ENCODE measurements around the gene XYLT1. TPM values are rescaled to one million over a fixed set of nuclear protein-coding genes. Genes with fewer than 3 reads are reported as not detected.

Gene XYLT1
- total RNA-seq, 1 experiment from 2014 or later: 7.6 TPM

DNA sequence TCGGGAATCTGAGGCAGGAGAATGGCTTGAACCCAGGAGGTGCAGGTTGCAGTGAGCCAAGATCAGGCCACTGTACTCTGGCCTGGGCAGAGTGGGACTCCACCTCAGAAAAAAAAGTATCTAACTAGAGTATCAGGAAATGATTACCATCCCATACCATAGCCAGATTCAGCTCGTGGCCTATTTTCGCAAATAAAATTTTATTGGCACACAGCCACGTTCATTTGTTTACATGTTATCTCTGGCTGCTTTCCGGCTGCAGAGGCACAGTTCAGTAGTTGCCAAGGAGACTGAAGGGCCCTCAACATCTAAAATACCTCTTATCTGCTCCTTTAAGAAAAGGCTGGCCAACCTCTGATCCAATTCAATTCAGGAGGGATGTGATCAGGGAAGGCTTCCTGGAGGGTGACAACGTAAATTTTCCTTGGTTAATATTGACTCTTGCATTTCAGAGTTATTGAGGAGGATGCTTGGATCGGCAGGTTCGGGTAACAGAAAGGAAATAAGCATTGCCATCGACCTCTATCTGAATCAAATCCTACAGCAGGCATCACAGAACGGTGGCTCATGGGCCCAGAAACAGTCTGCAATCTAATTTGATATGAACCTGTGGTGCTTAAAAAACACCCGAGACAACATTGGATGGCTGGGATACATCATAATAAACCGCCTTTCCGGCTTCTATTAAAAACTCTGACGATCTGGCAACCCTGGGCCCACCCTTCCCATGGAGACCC is 73.8 kb downstream of the XYLT1 start:
- H3K4me3 ChIP-seq (ENCODE audit: insufficient read depth, low read depth, low read length): no peak overlapping the region
- no peaks in the 10 kb centered on the region for H3K27me3 ChIP-seq (ENCODE audit: control insufficient read depth, insufficient read depth, low read length)
- no peak for DNase-seq
- H3K36me3 ChIP-seq (replicated peaks; ENCODE audit: control insufficient read depth, insufficient read depth, low read length): no peaks in the 10 kb centered on the region

DNA sequence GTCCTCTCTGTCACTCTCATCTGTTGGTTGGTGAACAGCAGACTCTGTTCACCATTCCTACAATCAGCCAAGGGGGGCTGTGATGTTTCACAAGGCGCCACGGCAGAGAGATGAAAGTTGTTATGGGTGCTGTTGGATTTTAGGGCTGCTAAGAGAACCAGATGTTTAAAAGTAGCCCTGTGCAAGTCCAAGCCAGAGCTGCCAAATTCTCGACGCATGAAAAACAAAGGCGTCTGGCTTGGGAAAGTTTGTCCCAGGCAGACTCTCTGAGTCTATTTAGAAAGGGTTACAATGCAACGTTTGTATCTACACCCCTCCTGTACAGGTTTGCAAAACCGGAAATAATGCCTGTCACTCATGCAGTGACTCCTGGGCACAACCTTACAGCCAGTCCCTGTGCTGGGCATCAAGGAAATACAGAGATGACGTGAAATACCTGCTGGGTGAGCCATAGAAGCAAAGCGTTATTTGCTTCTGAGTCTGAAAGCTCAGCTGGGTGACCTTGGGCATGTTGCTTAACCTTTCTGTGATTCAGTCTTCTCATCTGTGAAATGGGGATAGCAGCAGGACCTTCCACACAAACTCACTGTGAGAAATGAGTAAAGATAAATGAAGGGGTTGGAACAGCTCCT is 74.8 kb downstream of the XYLT1 start:
- Histone ChIP-seq H3K36me3 (replicated peaks; ENCODE audit: control insufficient read depth, insufficient read depth, low read length) (no peaks in the 10 kb centered on the region), H3K4me3 (ENCODE audit: insufficient read depth, low read depth, low read length) (no peak overlapping the region), H3K27me3 (ENCODE audit: control insufficient read depth, insufficient read depth, low read length) (no peaks in the 10 kb centered on the region)
- no peak for DNase-seq

DNA sequence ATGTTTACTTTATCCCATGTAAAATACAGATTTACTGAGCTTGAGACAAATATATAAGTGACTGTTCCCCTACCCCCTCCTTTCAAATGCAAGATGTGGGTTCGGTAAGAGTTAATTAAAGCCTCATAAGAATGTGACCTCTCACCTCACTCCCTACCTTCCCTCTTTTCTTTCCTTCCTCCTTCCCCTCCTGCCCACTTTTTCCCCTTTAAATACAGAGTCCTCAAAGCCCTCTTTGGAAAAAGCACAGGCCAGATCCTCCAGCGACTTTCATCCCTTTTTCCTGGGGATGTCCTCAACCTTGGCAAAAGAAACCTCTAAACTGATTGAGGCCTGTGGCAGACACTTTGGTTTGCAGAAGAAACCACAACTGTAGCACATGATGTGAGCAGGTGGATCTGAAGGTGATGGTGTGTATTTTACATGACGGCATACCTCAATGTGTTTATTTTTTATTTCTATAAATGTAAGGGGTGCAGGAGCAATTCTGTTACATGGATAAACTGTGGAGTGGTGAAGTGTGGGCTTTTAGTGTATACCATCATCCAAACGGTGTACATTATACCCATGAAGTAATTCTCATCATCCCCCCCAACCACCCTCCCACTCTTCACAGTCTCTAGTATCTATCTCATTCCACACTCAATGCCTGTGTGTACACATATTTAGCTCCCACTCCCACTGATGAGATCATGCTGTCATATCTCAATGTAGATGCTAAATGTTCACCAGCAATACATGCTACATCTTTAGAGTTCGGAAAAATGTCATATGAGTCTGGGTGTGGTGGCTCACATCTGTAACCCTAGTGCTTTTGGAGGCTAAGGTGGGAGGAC is 77.7 kb downstream of the XYLT1 start:
- H3K27me3 ChIP-seq (ENCODE audit: control insufficient read depth, insufficient read depth, low read length): no peaks in the 10 kb centered on the region
- no peak overlapping the region for H3K4me3 ChIP-seq (ENCODE audit: insufficient read depth, low read depth, low read length)
- H3K36me3 ChIP-seq (replicated peaks; ENCODE audit: control insufficient read depth, insufficient read depth, low read length): no peaks in the 10 kb centered on the region
- DNase-seq: no peak

DNA sequence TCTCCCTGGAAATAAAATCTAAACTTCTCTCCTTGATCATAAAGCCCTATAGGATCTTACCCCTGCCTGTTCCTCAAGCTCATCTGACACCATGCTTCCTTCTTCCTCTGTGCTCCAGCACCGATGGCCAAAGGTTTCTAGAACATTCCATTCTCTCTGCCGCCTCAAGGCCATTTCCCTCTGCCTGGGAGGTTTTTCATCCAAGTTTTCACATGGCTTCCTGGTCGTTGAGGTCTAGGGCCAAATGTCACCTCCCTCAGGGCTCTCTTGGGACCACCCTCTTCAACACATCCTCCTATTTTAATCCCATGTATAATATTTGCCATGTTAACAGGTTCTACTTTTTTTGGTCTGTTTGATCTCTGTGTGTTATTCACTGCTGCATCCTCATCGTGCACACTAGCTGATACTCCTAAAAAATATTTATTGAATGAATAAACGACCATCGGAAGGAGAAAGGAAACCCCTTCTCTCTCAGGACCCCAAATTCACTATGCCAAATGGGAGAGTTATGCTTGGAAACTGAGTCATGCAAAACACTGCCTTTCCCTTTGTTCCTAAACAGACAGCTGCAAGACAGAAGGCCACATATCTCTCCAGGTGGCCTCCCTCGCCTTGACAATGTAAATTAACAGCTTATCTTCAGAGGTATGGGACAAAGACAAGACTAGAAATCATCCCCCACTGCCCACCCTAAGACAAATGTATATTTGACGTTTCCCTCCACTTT is 78.5 kb downstream of the XYLT1 start:
- no peaks in the 10 kb centered on the region for H3K36me3 ChIP-seq (replicated peaks; ENCODE audit: control insufficient read depth, insufficient read depth, low read length)
- no peak overlapping the region for H3K4me3 ChIP-seq (ENCODE audit: insufficient read depth, low read depth, low read length)
- no peak for DNase-seq
- no peaks in the 10 kb centered on the region for H3K27me3 ChIP-seq (ENCODE audit: control insufficient read depth, insufficient read depth, low read length)

DNA sequence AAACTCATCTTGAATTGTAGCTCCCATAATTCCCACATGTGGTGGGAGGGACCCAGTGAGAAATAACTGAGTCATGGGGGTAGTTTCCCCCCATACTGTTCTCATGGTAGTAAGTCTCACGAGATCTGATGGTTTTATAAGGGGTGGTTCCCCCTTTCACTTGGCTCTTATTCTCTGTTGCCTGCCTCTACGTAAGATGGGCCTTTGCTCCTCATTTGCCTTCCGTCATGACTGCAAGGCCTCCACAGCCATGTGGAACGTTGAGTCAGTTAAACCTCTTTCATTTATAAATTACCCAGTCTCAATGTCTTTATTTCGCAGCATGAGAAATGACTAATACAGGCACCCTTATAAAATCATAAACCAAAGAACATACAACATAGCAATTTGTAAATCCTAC is 79.0 kb downstream of the XYLT1 start:
- H3K36me3 ChIP-seq (replicated peaks; ENCODE audit: control insufficient read depth, insufficient read depth, low read length): no peaks in the 10 kb centered on the region
- DNase-seq: no peak
- H3K27me3 ChIP-seq (ENCODE audit: control insufficient read depth, insufficient read depth, low read length): no peaks in the 10 kb centered on the region
- no peak overlapping the region for H3K4me3 ChIP-seq (ENCODE audit: insufficient read depth, low read depth, low read length)

DNA sequence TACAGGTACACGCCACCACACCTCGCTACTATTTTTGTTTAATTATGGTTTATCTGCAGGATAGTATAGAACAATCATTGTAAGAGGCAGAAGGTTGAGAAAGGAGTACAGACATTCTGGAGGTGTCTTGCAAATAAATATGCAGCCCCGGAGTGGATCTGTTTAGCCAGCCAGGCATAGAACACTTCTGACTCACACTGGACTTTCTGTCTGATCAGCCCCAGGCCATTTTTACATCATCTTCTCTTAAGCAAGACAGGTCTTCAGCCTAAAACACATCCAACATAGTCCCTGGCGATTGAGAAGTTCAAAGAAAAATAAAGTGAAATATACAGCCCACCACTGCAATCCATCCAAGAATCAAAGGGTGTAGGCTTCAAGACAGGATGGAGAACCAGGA is 81.4 kb downstream of the XYLT1 start:
- Histone ChIP-seq H3K4me3 (ENCODE audit: insufficient read depth, low read depth, low read length) (no peak overlapping the region), H3K36me3 (replicated peaks; ENCODE audit: control insufficient read depth, insufficient read depth, low read length) (no peaks in the 10 kb centered on the region), H3K27me3 (ENCODE audit: control insufficient read depth, insufficient read depth, low read length) (no peaks in the 10 kb centered on the region)
- no peak for DNase-seq

DNA sequence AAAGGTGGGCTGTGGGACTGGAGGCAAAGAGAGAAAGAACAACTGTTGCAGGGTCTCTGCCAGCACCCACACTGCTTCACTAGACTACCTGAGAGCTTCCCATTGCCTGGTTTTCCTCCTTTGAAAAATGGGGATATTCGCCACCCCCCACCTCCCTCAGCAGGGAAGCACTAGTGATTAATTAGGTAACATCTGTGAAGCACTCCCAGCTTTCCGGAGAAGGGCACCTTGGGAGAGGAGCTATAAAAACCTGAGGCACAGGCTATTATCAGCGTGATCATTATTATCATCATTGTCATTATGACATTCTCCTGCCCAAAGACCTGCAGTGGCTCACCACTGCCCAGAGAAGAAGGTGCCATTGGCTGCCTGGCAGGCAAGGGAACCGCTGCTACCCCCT is 83.5 kb downstream of the XYLT1 start:
- H3K36me3 ChIP-seq (replicated peaks; ENCODE audit: control insufficient read depth, insufficient read depth, low read length): no peaks in the 10 kb centered on the region
- no peaks in the 10 kb centered on the region for H3K27me3 ChIP-seq (ENCODE audit: control insufficient read depth, insufficient read depth, low read length)
- no peak overlapping the region for H3K4me3 ChIP-seq (ENCODE audit: insufficient read depth, low read depth, low read length)
- no peak for DNase-seq

DNA sequence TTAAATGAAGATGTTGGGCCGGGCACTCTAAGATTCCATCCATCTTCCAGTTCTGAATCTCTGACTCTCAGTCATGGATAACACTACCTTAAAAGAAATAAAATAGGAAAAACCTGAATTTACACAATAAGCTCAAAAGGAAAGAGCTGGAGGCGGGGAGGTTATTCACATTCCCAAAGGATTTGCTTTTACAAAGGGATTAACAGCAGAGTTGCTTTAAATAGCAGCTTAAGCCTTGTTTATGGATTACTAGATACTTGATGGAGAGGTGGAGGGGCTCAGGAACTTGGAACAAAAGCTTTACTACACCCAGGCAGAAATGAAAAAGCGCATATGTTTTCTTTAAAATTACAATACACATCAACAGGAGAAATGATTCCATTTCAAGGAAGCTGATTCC is 84.5 kb downstream of the XYLT1 start:
- no peak overlapping the region for H3K4me3 ChIP-seq (ENCODE audit: insufficient read depth, low read depth, low read length)

DNA sequence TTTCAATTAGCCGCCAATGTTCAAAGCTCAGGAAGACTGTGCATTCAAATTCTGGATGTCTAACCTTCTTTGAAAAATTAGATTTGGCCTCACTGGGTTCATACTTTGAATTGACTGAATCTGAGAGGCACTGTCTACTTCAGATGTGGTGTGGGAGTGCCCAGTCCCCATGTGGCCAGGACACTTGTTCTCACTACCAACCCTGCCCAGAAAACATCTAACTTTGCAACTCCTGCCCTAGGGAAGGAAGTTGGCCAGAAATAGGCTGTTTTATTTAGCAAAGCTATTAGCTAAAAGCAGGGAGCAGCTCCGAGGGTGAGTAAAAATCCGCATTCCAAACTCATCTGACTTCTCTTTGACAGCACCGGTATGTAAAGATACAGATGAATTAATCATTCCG is 86.3 kb downstream of the XYLT1 start:
- no peak for DNase-seq
- H3K36me3 ChIP-seq (replicated peaks; ENCODE audit: control insufficient read depth, insufficient read depth, low read length): no peaks in the 10 kb centered on the region
- H3K4me3 ChIP-seq (ENCODE audit: insufficient read depth, low read depth, low read length): no peak overlapping the region
- H3K27me3 ChIP-seq (ENCODE audit: control insufficient read depth, insufficient read depth, low read length): no peaks in the 10 kb centered on the region

More for the DNA sequence above, 84.5 kb downstream of the XYLT1 start:
- H3K27me3 ChIP-seq (ENCODE audit: control insufficient read depth, insufficient read depth, low read length): no peaks in the 10 kb centered on the region
- H3K36me3 ChIP-seq (replicated peaks; ENCODE audit: control insufficient read depth, insufficient read depth, low read length): no peaks in the 10 kb centered on the region
- DNase-seq: no peak

DNA sequence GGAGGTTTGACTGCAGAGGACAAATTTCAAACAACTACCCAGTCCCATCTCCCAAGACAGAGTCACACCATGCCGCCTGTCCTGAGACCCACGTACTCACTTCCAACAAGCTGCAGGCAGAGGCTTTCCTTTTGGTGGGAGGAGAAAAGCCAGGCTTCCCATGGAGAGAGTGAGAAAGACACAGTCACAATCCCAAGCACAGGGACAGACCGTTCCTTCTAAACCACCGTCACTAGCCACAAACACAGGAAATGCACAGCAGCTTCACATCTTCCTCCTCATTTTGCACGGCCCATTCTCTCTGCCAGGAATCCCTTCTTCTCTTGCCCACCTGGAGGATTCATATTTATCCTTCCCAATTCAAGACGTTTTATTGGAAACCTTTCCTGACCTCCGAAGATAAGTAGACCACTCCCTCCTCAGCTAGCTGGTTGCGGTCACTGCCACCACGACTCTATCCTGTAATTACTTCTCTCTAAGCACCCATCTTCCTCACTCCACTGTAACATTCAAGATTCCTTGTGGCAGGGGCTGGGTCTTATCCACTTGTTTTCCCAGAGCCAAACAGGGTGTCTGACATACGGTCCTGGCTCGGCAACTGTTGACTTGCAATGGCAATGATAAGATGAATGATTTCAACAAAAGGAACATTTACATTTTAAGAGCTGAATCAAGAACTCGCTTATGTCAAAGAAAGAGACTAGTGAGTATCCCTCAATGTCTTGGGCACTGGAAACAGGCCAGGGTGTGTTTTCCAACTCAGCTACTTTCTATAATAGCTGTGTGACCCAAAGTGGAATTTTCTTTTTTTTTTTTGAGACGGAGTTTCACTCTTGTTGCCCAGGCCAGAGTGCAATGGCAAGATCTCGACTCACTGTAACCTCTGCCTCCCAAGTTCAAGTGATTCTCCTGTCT is 87.6 kb downstream of the XYLT1 start:
- Histone ChIP-seq H3K36me3 (replicated peaks; ENCODE audit: control insufficient read depth, insufficient read depth, low read length) (no peaks in the 10 kb centered on the region), H3K4me3 (ENCODE audit: insufficient read depth, low read depth, low read length) (no peak overlapping the region), H3K27me3 (ENCODE audit: control insufficient read depth, insufficient read depth, low read length) (no peaks in the 10 kb centered on the region)
- DNase-seq: no peak

DNA sequence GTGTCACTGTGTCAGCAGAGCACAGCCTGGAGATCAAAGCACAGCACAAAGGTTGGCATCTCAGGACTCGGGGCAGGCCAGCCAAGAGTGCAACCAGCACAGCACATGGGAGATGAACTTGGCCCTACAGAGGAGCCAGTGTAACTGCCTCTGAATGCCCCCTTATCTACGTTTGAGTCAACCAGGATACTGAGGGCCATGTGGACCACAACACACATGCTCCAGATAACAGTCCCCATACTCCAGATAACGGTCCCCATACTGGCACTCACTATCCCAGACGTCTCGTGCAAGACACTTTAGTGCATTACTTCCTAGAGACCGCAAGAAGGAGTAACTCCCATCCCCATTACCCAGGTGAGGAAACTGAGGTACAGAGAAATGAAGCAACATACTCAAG is 88.2 kb downstream of the XYLT1 start:
- H3K4me3 ChIP-seq (ENCODE audit: insufficient read depth, low read depth, low read length): no peak overlapping the region
- H3K27me3 ChIP-seq (ENCODE audit: control insufficient read depth, insufficient read depth, low read length): no peaks in the 10 kb centered on the region
- H3K36me3 ChIP-seq (replicated peaks; ENCODE audit: control insufficient read depth, insufficient read depth, low read length): no peaks in the 10 kb centered on the region

DNA sequence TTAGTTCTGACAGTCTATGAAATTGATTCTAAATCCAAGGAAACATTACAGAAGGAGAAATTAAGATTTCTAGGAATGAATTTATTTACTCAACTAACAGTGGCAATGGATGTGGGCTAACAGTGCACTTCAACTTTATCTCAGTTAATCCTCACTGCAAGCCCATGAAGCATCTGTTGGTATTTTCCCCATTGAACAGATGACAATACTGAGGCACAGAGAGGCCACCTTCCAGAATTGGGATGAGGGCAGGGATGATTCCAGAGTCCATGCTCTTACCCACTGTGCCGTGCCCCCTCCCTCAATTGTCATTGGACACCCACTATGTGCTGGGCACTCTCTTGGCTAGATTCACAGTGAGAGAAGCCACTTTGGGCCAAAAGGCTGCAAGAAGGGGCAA is 89.0 kb downstream of the XYLT1 start:
- H3K4me3 ChIP-seq (ENCODE audit: insufficient read depth, low read depth, low read length): no peak overlapping the region
- no peaks in the 10 kb centered on the region for H3K36me3 ChIP-seq (replicated peaks; ENCODE audit: control insufficient read depth, insufficient read depth, low read length)
- DNase-seq: no peak
- no peaks in the 10 kb centered on the region for H3K27me3 ChIP-seq (ENCODE audit: control insufficient read depth, insufficient read depth, low read length)

More for the DNA sequence above, 88.2 kb downstream of the XYLT1 start:
- no peak for DNase-seq

DNA sequence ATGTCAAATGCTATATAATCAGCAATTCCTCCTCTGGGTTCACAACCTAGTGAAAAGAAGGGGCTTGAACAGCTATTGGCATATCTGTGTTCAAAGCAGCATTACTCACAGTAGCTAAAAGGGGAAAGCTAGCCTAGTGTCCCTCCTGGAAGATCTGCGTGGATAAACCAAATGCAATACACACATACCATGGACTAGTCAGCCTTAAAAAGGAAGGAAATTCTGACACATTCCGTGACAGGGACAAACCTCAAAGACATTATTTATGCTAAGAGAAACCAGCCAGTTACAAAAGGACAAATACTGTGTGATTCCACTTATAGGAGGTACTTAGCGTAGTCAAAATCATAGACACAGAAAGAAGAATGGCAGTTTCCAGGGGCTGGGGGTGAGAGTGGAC is 90.1 kb downstream of the XYLT1 start:
- DNase-seq: no peak
- Histone ChIP-seq H3K36me3 (replicated peaks; ENCODE audit: control insufficient read depth, insufficient read depth, low read length) (no peaks in the 10 kb centered on the region), H3K4me3 (ENCODE audit: insufficient read depth, low read depth, low read length) (no peak overlapping the region), H3K27me3 (ENCODE audit: control insufficient read depth, insufficient read depth, low read length) (no peaks in the 10 kb centered on the region)
